H9 (cell line): ENCODE measurements around the gene INHBB. TPM values are rescaled to one million over a fixed set of nuclear protein-coding genes. Genes with fewer than 3 reads are reported as not detected.

Source experiments
- DNase-seq: peaks from one replicate; pipeline ENCODE4 v3.0.0-alpha.2; 2017
- H2AFZ ChIP-seq: one replicate; pipeline ENCODE4 v1.6.1; 2013; ENCODE audit warnings: mild to moderate bottlenecking, low read length, control low read depth, moderate library complexity
- H2AK5ac ChIP-seq: 2 replicates; pipeline ENCODE4 v1.6.1; 2013; ENCODE audit warnings: low read length, control low read depth, mixed read lengths; ENCODE audit not compliant: insufficient read length
- H2BK120ac ChIP-seq: one replicate; pipeline ENCODE4 v1.6.1; 2013; ENCODE audit warnings: low read depth, mild to moderate bottlenecking, low read length, control low read depth, inconsistent platforms; ENCODE audit not compliant: poor library complexity, severe bottlenecking
- H2BK12ac ChIP-seq: 2 replicates; pipeline ENCODE4 v1.6.1; 2013; ENCODE audit warnings: low read length, control low read depth, mixed read lengths, low read depth; ENCODE audit not compliant: insufficient read length
- H2BK15ac ChIP-seq: 2 replicates; pipeline ENCODE4 v1.6.1; 2013; ENCODE audit warnings: low read depth, low read length, control low read depth
- H2BK20ac ChIP-seq: one replicate; pipeline ENCODE4 v1.6.1; 2013; ENCODE audit warnings: low read depth, mild to moderate bottlenecking, low read length, control low read depth, inconsistent platforms; ENCODE audit not compliant: poor library complexity, severe bottlenecking
- H2BK5ac ChIP-seq: 2 replicates; pipeline ENCODE4 v1.6.1; 2013; ENCODE audit warnings: low read length, control low read depth, mixed read lengths; ENCODE audit not compliant: insufficient read length
- H3K14ac ChIP-seq: 2 replicates; pipeline ENCODE4 v1.6.1; 2013; ENCODE audit warnings: low read length, control low read depth; ENCODE audit not compliant: insufficient read depth
- H3K18ac ChIP-seq: 2 replicates; pipeline ENCODE4 v1.6.1; 2013; ENCODE audit warnings: low read depth, mild to moderate bottlenecking, mixed read lengths, low read length, control low read depth; ENCODE audit not compliant: insufficient read length
- H3K23ac ChIP-seq: 2 replicates; pipeline ENCODE4 v1.6.1; 2013; ENCODE audit warnings: low read length, control low read depth, mixed read lengths, low read depth; ENCODE audit not compliant: insufficient read length
- H3K23me2 ChIP-seq: 2 replicates; pipeline ENCODE4 v1.6.1; 2013; ENCODE audit warnings: low read depth, mild to moderate bottlenecking, mixed read lengths, low read length, control low read depth; ENCODE audit not compliant: insufficient read length, poor library complexity, severe bottlenecking
- H3K27ac ChIP-seq: 2 replicates; pipeline ENCODE4 v1.5.1; 2013; ENCODE audit warnings: low read length, control low read depth, mixed read lengths, low read depth; ENCODE audit not compliant: insufficient read length
- H3K27me3 ChIP-seq: 2 replicates; pipeline ENCODE4 v1.6.1; 2013; ENCODE audit warnings: low read length, control low read depth, inconsistent platforms; ENCODE audit not compliant: insufficient read depth
- H3K4ac ChIP-seq: 2 replicates; pipeline ENCODE4 v1.6.1; 2013; ENCODE audit warnings: low read depth, mild to moderate bottlenecking, control low read depth, inconsistent platforms, low read length, moderate library complexity
- H3K4me1 ChIP-seq: 2 replicates; pipeline ENCODE4 v1.6.1; 2013; ENCODE audit warnings: low read length, control low read depth, inconsistent platforms; ENCODE audit not compliant: insufficient read depth
- H3K4me2 ChIP-seq: 2 replicates; pipeline ENCODE4 v1.6.1; 2013; ENCODE audit warnings: low read length, control low read depth, mixed read lengths; ENCODE audit not compliant: insufficient read length, insufficient read depth
- H3K56ac ChIP-seq: 2 replicates; pipeline ENCODE4 v1.6.1; 2013; ENCODE audit warnings: low read depth, mild to moderate bottlenecking, mixed read lengths, low read length, control low read depth; ENCODE audit not compliant: insufficient read length
- H3K79me1 ChIP-seq: 2 replicates; pipeline ENCODE4 v1.6.1; 2013; ENCODE audit warnings: low read depth, mild to moderate bottlenecking, moderate library complexity, low read length, control low read depth, inconsistent platforms; ENCODE audit not compliant: insufficient read depth, poor library complexity, severe bottlenecking
- H3K79me2 ChIP-seq: 2 replicates; pipeline ENCODE4 v1.6.1; 2013; ENCODE audit warnings: low read length, control low read depth, inconsistent platforms; ENCODE audit not compliant: insufficient read depth
- H3K9ac ChIP-seq: 2 replicates; pipeline ENCODE4 v1.6.1; 2013; ENCODE audit warnings: low read length, control low read depth, mixed read lengths; ENCODE audit not compliant: insufficient read length; ENCODE audit errors: extremely low read depth
- H3K9me3 ChIP-seq: one replicate; pipeline ENCODE4 v1.6.1; 2013; ENCODE audit warnings: low read depth, low read length, inconsistent platforms; ENCODE audit not compliant: control insufficient read depth
- H3T11ph ChIP-seq: one replicate; pipeline ENCODE4 v1.6.1; 2013; ENCODE audit warnings: mild to moderate bottlenecking, low read length, control low read depth, inconsistent platforms
- H4K20me1 ChIP-seq: one replicate; pipeline ENCODE4 v1.6.1; 2013; ENCODE audit not compliant: control insufficient read depth, insufficient read length, insufficient read depth
- H4K5ac ChIP-seq: 2 replicates; pipeline ENCODE4 v1.6.1; 2013; ENCODE audit warnings: low read depth, mild to moderate bottlenecking, mixed read lengths, low read length, control low read depth; ENCODE audit not compliant: insufficient read length
- H4K8ac ChIP-seq: replicated peaks from 2 replicates; pipeline ENCODE4 v1.6.1; 2013; ENCODE audit warnings: low read length, control low read depth, mixed read lengths, low read depth; ENCODE audit not compliant: insufficient read length
- H4K91ac ChIP-seq: 2 replicates; pipeline ENCODE4 v1.6.1; 2013; ENCODE audit warnings: low read depth, mild to moderate bottlenecking, moderate library complexity, mixed read lengths, low read length, control low read depth; ENCODE audit not compliant: insufficient read length
- H3K27ac Mint-ChIP-seq, 3 experiments: 2 replicates in 2 of 3; 3 replicates in 1 of 3; pipeline ENCODE4 v1.8.0; 2020 to 2021; ENCODE audit warnings: mixed read lengths in 3 of 3, mild to moderate bottlenecking in 1 of 3, moderate library complexity in 1 of 3
- H3K27me3 Mint-ChIP-seq: 2 replicates; pipeline ENCODE4 v1.8.0; 2021; ENCODE audit warnings: low read depth, mild to moderate bottlenecking, moderate library complexity, mixed read lengths
- H3K36me3 Mint-ChIP-seq, 3 experiments: 2 replicates in 2 of 3; 3 replicates in 1 of 3; pipeline ENCODE4 v1.8.0; 2020 to 2021; ENCODE audit warnings: low read depth in 3 of 3, mixed read lengths in 3 of 3; ENCODE audit not compliant: insufficient read depth in 1 of 3
- H3K4me1 Mint-ChIP-seq, 2 experiments: 2 replicates each; pipeline ENCODE4 v1.8.0; 2020; ENCODE audit warnings: mixed read lengths in 2 of 2
- H3K4me3 Mint-ChIP-seq, 2 experiments: 2 replicates in 1 of 2; 3 replicates in 1 of 2; pipeline ENCODE4 v1.8.0; 2020 to 2021; ENCODE audit warnings: mild to moderate bottlenecking in 2 of 2, mixed read lengths in 2 of 2, moderate library complexity in 1 of 2
- H3K9me3 Mint-ChIP-seq, 2 experiments: 2 replicates in 1 of 2; 3 replicates in 1 of 2; pipeline ENCODE4 v1.8.0; 2020; ENCODE audit warnings: mild to moderate bottlenecking in 2 of 2, mixed read lengths in 2 of 2, moderate library complexity in 1 of 2
- CTCF ChIP-seq: fragments of 200-600 bp; sonication (generic); conservative IDR thresholded peaks from 3 replicates; pipeline ENCODE4 v1.8.0; 2021; ENCODE audit warnings: antibody characterized with exemption, mild to moderate bottlenecking
- WGBS: extraction: QIAGEN DNeasy Blood & Tissue Kit; methylation state at CpG from one replicate; pipeline ENCODE4 v1.1.7; 2013; ENCODE audit warnings: missing lambda C conversion rate, low lambda C conversion rate, mixed read lengths; ENCODE audit not compliant: insufficient read length; ENCODE audit errors: extremely low coverage; 5-methylcytosine and 5-hydroxymethylcytosine counted together
- total RNA-seq: library from RNA; stranded (reverse); gene quantifications from 2 replicates; pipeline ENCODE4 v1.2.1, GENCODE V29; 2021

Gene INHBB
- total RNA-seq, 1 experiment from 2014 or later, result 0.13 TPM

- no peak overlapping the region for H4K8ac ChIP-seq
- no peak overlapping the region for H3K9ac ChIP-seq
- H3K9me3 ChIP-seq, result no peaks in the 10 kb centered on the region
- H2AK5ac ChIP-seq, result no peak overlapping the region
- no peak overlapping the region for H4K5ac ChIP-seq
- H4K20me1 ChIP-seq, result no peaks in the 10 kb centered on the region
- WGBS, result no CpG with 5 or more reads among the region's 5 CpGs
- no peaks in the 10 kb centered on the region for H3K79me2 ChIP-seq
- peaks cover 0 to 5% of the 10 kb centered on the region in 2 experiments; a peak in 3 of 5 replicates for H3K9me3 Mint-ChIP-seq
- no peak for DNase-seq
- H3K27me3 Mint-ChIP-seq, result peaks cover 67% of the 10 kb centered on the region
- H2BK20ac ChIP-seq, result no peak overlapping the region
- peaks cover 22% of the 10 kb centered on the region for H3K4me1 ChIP-seq
- no peak overlapping the region for H2BK120ac ChIP-seq
- no peaks in the 10 kb centered on the region for H3K23me2 ChIP-seq
- no peak overlapping the region for H3K27ac Mint-ChIP-seq
- no peak overlapping the region; the same call in 1 of the 2 replicates for H3K14ac ChIP-seq
- peaks cover 30 to 33% of the 10 kb centered on the region in 2 experiments for H3K4me1 Mint-ChIP-seq
- H3K4me2 ChIP-seq, result no peak overlapping the region
- H4K91ac ChIP-seq, result no peak overlapping the region
- no peak overlapping the region for H3T11ph ChIP-seq
- TF ChIP-seq CTCF, result no peak
- no peak overlapping the region for H3K4ac ChIP-seq
- H3K36me3 Mint-ChIP-seq, result no peaks in the 10 kb centered on the region
- H3K56ac ChIP-seq, result no peak overlapping the region
- H3K23ac ChIP-seq, result no peak overlapping the region
- no peak overlapping the region for H2AFZ ChIP-seq
- no peak overlapping the region for H3K27ac ChIP-seq
- no peaks in the 10 kb centered on the region for H3K27me3 ChIP-seq
- no peak overlapping the region for H2BK12ac ChIP-seq
- no peak overlapping the region for H3K4me3 Mint-ChIP-seq
- H2BK5ac ChIP-seq, result no peak overlapping the region
- no peak overlapping the region for H2BK15ac ChIP-seq
- no peaks in the 10 kb centered on the region for H3K79me1 ChIP-seq
- H3K18ac ChIP-seq, result no peak overlapping the region
Measured at GRCh38 chr2:120374821-120375220, 28.9 kb downstream of the INHBB start.
